B cell (primary cell): ENCODE measurements around the gene ZBED2.

Experiments
- EZH2 ChIP-seq: IDR thresholded peaks from 2 replicates; pipeline ENCODE4 v1.6.1; 2012; ENCODE audit warnings: borderline replicate concordance, low read depth, mild to moderate bottlenecking, moderate library complexity, low read length; ENCODE audit not compliant: insufficient read depth, poor library complexity, severe bottlenecking
- TF ChIP-seq, protein P1 (sequence below): fragments of 200-600 bp; IDR thresholded peaks from one replicate; pipeline ENCODE4 v1.8.0; 2022; ENCODE audit warnings: antibody characterized with exemption, mild to moderate bottlenecking

DNA sequence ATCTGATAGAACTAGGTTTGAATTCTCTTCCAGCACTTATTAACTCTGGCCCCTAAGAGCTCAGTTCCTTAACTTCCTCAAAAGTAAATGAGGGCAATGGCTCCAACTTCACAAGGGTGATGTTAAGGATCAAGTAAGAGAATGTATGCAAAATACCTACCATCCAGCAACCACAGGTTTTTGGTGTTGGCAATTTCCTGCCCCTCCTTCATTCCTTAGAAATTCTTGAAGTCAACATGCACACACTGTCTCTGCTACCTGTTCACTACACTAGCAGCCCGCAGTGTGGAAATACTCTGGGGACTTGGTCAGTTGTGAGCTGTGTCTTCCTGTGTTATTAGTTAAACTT lies 5.0 kb downstream of the ZBED2 start:
- TF ChIP-seq, protein P1, sequence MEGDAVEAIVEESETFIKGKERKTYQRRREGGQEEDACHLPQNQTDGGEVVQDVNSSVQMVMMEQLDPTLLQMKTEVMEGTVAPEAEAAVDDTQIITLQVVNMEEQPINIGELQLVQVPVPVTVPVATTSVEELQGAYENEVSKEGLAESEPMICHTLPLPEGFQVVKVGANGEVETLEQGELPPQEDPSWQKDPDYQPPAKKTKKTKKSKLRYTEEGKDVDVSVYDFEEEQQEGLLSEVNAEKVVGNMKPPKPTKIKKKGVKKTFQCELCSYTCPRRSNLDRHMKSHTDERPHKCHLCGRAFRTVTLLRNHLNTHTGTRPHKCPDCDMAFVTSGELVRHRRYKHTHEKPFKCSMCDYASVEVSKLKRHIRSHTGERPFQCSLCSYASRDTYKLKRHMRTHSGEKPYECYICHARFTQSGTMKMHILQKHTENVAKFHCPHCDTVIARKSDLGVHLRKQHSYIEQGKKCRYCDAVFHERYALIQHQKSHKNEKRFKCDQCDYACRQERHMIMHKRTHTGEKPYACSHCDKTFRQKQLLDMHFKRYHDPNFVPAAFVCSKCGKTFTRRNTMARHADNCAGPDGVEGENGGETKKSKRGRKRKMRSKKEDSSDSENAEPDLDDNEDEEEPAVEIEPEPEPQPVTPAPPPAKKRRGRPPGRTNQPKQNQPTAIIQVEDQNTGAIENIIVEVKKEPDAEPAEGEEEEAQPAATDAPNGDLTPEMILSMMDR = no peak
- TF ChIP-seq EZH2 = no peak
